Stomach (tissue), 9 donors: ENCODE measurements around the gene KRTAP10-4. TPM values are rescaled to one million over a fixed set of nuclear protein-coding genes. Genes with fewer than 3 reads are reported as not detected.
"Not testable (repeated sequence)": the region's sequence is repeated elsewhere in the genome, so short reads cannot be mapped to it uniquely, and the experiment has no call there.

Experiments used
- DNase-seq, 2 donors: peaks; one replicate each; pipeline versions ENCODE4 v3.0.0 to v3.0.0-alpha.2; 2013 to 2019
- H3K27ac ChIP-seq, 5 donors: fragments of 200-600 bp in 4 of 5; sonication (generic) in 4 of 5; one replicate each; pipeline ENCODE4 v1.5.1; 2013 to 2019; ENCODE audit warnings: mild to moderate bottlenecking in 1 of 5, moderate library complexity in 1 of 5
- H3K27me3 ChIP-seq, 3 donors: fragments of 200-600 bp; sonication (generic); one replicate each; pipeline ENCODE4 v1.5.1; 2017 to 2019; ENCODE audit warnings: mixed run types in 1 of 3
- H3K36me3 ChIP-seq, 4 donors: fragments of 200-600 bp; sonication (generic); 1 replicate in 3 of 4; 2 replicates in 1 of 4; pipeline ENCODE4 v1.5.1; 2016 to 2019
- H3K4me1 ChIP-seq, 4 donors: fragments of 200-600 bp; sonication (generic); one replicate each; pipeline ENCODE4 v1.5.1; 2016 to 2019
- H3K4me3 ChIP-seq, 4 donors: fragments of 200-600 bp; sonication (generic) in 3 of 4; one replicate each; pipeline ENCODE4 v1.5.1; 2016 to 2019; ENCODE audit warnings: mild to moderate bottlenecking in 1 of 4
- H3K9me3 ChIP-seq, 4 donors: fragments of 200-600 bp; sonication (generic); one replicate each; pipeline ENCODE4 v1.5.1; 2016 to 2019
- EP300 ChIP-seq: sonication (generic); formaldehyde crosslinking; IDR thresholded peaks from one replicate; pipeline ENCODE4 v1.6.1; 2017; ENCODE audit warnings: antibody characterized with exemption
- POLR2A ChIP-seq, 4 donors: fragments of 450-650 bp; IDR thresholded peaks; one replicate each; pipeline ENCODE4 v1.6.1; 2016; ENCODE audit warnings: antibody characterized with exemption in 4 of 4, control low read depth in 2 of 4, mild to moderate bottlenecking in 1 of 4, moderate library complexity in 1 of 4
- POLR2AphosphoS5 ChIP-seq, 3 donors: sonication (generic); formaldehyde crosslinking; IDR thresholded peaks; one replicate each; pipeline ENCODE4 v1.6.1; 2016; ENCODE audit warnings: antibody characterized with exemption in 3 of 3
- WGBS, 5 donors: extraction: QIAGEN DNeasy Blood & Tissue Kit in 3 of 5; methylation state at CpG; one replicate each; pipeline versions ENCODE4 v1.1.5 to v1.1.7; 2013 to 2018; 5-methylcytosine and 5-hydroxymethylcytosine counted together
- intact Hi-C: fragments of 100-400 bp; cut with DNase I; formaldehyde crosslinking; loops from one replicate; pipeline ENCODE4 v1.15.1; 2023; ENCODE audit warnings: low total_unique reads
- polyA plus RNA-seq, 3 donors: library from polyadenylated mRNA; stranded (reverse); fragments of 200-250 nt; gene quantifications; one replicate each; pipeline ENCODE4 v1.2.3, GENCODE V29; 2013
- total RNA-seq, 5 donors: library from RNA; depleted of rRNA; stranded (reverse); fragments of >200 nt; gene quantifications; one replicate each; pipeline versions ENCODE4 v1.1.0 to v1.2.3, GENCODE V29; 2014 to 2016
- TF ChIP-seq, protein P1 (sequence below), 7 experiments: fragments of 450-650 bp in 4 of 7; fragments of 200-600 bp in 3 of 7; sonication (generic) in 3 of 7; IDR thresholded peaks; one replicate each; pipeline ENCODE4 v1.5.1; 2016 to 2019; ENCODE audit warnings: antibody characterized with exemption in 7 of 7, control low read depth in 2 of 7, mild to moderate bottlenecking in 1 of 7
- donor health status: healthy with polysubstance abuse.
- donor health status: Bipolar disorder and iron deficiency.
- donor health status: healthy.

The KRTAP10-4 gene
- total and polyA plus RNA-seq, 8 donors = not detected

GRCh38 chr21:44579833-44580144, 6.3 kb downstream of the KRTAP10-4 start:
- no peak overlapping the region for H3K27ac ChIP-seq
- peaks cover 0 to 46% (median 34%) of the 10 kb centered on the region in 4 donors for H3K9me3 ChIP-seq
- WGBS, 5 donors = 65 to 81% (median 67%) methylated on average over 7 of the region's 7 CpGs
- TF ChIP-seq POLR2AphosphoS5 (IDR thresholded peaks at IDR 0.05) (no peak), POLR2A (IDR thresholded peaks at IDR 0.05) (no peak), EP300 (no peak)
- TF ChIP-seq, protein P1, sequence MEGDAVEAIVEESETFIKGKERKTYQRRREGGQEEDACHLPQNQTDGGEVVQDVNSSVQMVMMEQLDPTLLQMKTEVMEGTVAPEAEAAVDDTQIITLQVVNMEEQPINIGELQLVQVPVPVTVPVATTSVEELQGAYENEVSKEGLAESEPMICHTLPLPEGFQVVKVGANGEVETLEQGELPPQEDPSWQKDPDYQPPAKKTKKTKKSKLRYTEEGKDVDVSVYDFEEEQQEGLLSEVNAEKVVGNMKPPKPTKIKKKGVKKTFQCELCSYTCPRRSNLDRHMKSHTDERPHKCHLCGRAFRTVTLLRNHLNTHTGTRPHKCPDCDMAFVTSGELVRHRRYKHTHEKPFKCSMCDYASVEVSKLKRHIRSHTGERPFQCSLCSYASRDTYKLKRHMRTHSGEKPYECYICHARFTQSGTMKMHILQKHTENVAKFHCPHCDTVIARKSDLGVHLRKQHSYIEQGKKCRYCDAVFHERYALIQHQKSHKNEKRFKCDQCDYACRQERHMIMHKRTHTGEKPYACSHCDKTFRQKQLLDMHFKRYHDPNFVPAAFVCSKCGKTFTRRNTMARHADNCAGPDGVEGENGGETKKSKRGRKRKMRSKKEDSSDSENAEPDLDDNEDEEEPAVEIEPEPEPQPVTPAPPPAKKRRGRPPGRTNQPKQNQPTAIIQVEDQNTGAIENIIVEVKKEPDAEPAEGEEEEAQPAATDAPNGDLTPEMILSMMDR (IDR thresholded peaks at IDR 0.05) = no peak
- intact Hi-C loops = no loop called here
- no peak for DNase-seq
- peaks cover 0 to 44% (median 0%) of the 10 kb centered on the region in 3 donors for H3K27me3 ChIP-seq
- no peak overlapping the region for H3K4me3 ChIP-seq
- H3K36me3 ChIP-seq = no peaks in the 10 kb centered on the region
- H3K4me1 ChIP-seq = peaks cover 0 to 4% (median 2%) of the 10 kb centered on the region in 4 donors

GRCh38 chr21:44580231-44580821, 6.8 kb downstream of the KRTAP10-4 start, which contains the start of gene KRTAP10-5:
Gene KRTAP10-5 (minus strand): TSS chr21:44580604. CDS start chr21:44580578, 26 bp downstream.
- H3K36me3 ChIP-seq, H3K4me1 ChIP-seq, DNase-seq, intact Hi-C loops, H3K27ac ChIP-seq, H3K4me3 ChIP-seq: not testable (repeated sequence)
- H3K27me3 ChIP-seq = peaks cover 0 to 42% (median 0%) of the 10 kb centered on the region in 3 donors
- 32 to 45% (median 37%) methylated on average over 12 to 19 of the region's 19 CpGs for WGBS, 5 donors
- peaks cover 0 to 46% (median 34%) of the 10 kb centered on the region in 4 donors for H3K9me3 ChIP-seq

DNA sequence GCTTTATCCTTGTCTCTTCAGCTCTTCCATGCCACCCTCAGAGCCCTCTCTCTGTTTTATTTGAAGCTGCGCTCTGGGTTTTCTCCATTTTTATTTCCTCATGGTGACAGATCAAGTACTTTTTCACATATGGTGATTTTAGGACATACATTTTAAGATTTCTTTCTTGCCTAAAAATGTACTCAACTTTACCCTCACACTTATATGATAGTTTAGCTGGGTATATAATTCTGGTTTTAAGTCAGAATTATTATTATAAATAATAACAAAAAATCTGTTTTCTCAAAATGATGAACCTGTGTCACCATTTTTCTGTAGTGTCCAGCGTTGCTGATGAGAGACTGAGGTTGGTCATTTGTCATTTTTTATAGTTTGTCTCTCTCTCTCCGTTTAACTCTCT, 7.6 kb downstream of the KRTAP10-4 start:
- H3K27me3 ChIP-seq = peaks cover 0 to 48% (median 4%) of the 10 kb centered on the region in 3 donors
- TF ChIP-seq POLR2A (IDR thresholded peaks at IDR 0.05) = no peak
- TF ChIP-seq EP300 = no peak
- TF ChIP-seq, protein P1 (IDR thresholded peaks at IDR 0.05) = no peak
- TF ChIP-seq POLR2AphosphoS5 (IDR thresholded peaks at IDR 0.05) = no peak
- no peaks in the 10 kb centered on the region for H3K4me1 ChIP-seq
- no peak overlapping the region for H3K4me3 ChIP-seq
- peaks cover 0 to 45% (median 32%) of the 10 kb centered on the region in 4 donors for H3K9me3 ChIP-seq
- 81 to 90% (median 84%) methylated on average over 3 of the region's 3 CpGs for WGBS, 5 donors
- H3K27ac ChIP-seq = no peak overlapping the region
- DNase-seq = no peak
- H3K36me3 ChIP-seq = no peaks in the 10 kb centered on the region
- intact Hi-C loops = no loop called here

- TF ChIP-seq EP300 (no peak), POLR2A (IDR thresholded peaks at IDR 0.05) (no peak), POLR2AphosphoS5 (IDR thresholded peaks at IDR 0.05) (no peak)
- TF ChIP-seq, protein P1 (IDR thresholded peaks at IDR 0.05) = no peak
- Histone ChIP-seq H3K9me3 (peaks cover 0 to 36% (median 24%) of the 10 kb centered on the region in 4 donors), H3K4me3 (no peak overlapping the region), H3K27me3 (peaks cover 0 to 53% (median 6%) of the 10 kb centered on the region in 3 donors), H3K36me3 (no peaks in the 10 kb centered on the region), H3K4me1 (no peaks in the 10 kb centered on the region), H3K27ac (no peak overlapping the region)
- DNase-seq = no peak
- WGBS, 5 donors = 74 to 82% (median 79%) methylated on average over 15 of the region's 15 CpGs
- intact Hi-C loops = no loop called here
Observed at GRCh38 chr21:44582055-44582454, 8.5 kb downstream of the KRTAP10-4 start.
